Progenitor cell of endocrine pancreas (in vitro differentiated cells): ENCODE data around the gene C2CD4C. TPM values are rescaled to one million over a fixed set of nuclear protein-coding genes. Genes with fewer than 3 reads are reported as not detected.
"Not testable (repeated sequence)": the region's sequence is repeated elsewhere in the genome, so short reads cannot be mapped to it uniquely, and the experiment has no call there.

Experiments used
- DNase-seq: peaks from one replicate; pipeline ENCODE4 v3.0.0; 2021; ENCODE audit warnings: low spot score; ENCODE audit not compliant: unreplicated experiment
- H3K27ac Mint-ChIP-seq: 2 replicates; pipeline ENCODE4 v1.8.0; 2021; ENCODE audit warnings: mild to moderate bottlenecking, moderate library complexity, mixed read lengths
- H3K27me3 Mint-ChIP-seq: 2 replicates; pipeline ENCODE4 v1.8.0; 2021; ENCODE audit warnings: mixed read lengths
- H3K36me3 Mint-ChIP-seq: 2 replicates; pipeline ENCODE4 v1.8.0; 2022; ENCODE audit warnings: mixed read lengths; ENCODE audit not compliant: insufficient read depth
- H3K4me1 Mint-ChIP-seq: 2 replicates; pipeline ENCODE4 v1.8.0; 2021; ENCODE audit warnings: low read depth, mixed read lengths
- H3K4me3 Mint-ChIP-seq: 2 replicates; pipeline ENCODE4 v1.8.0; 2021; ENCODE audit warnings: low read depth, mild to moderate bottlenecking, moderate library complexity, mixed read lengths
- H3K9me3 Mint-ChIP-seq: 2 replicates; pipeline ENCODE4 v1.8.0; 2021; ENCODE audit warnings: low read depth, mixed read lengths
- CTCF ChIP-seq: fragments of 200-600 bp; sonication (generic); IDR thresholded peaks from one replicate; pipeline ENCODE4 v1.5.0; 2021; ENCODE audit warnings: antibody characterized with exemption, mild to moderate bottlenecking; ENCODE audit not compliant: unreplicated experiment
- total RNA-seq: library from RNA; stranded (reverse); gene quantifications from 2 replicates; pipeline ENCODE4 v1.2.1, GENCODE V29; 2021

Gene C2CD4C
- total RNA-seq, 1 donor from 2014 or later: 13.8 TPM

- no peak for TF ChIP-seq CTCF
- no peak overlapping the region for H3K27ac Mint-ChIP-seq
- H3K4me3 Mint-ChIP-seq: no peak overlapping the region
- H3K36me3 Mint-ChIP-seq: peaks cover 42% of the 10 kb centered on the region
- peaks cover 4% of the 10 kb centered on the region for H3K4me1 Mint-ChIP-seq
- H3K27me3 Mint-ChIP-seq: no peaks in the 10 kb centered on the region
- no peaks in the 10 kb centered on the region for H3K9me3 Mint-ChIP-seq
- no peak for DNase-seq
These were observed 46.2 kb upstream of the C2CD4C start for GRCh38 chr19:455031-455705.

GRCh38 chr19:453606-454005 is 44.7 kb upstream of the C2CD4C start:
- H3K27me3 Mint-ChIP-seq: no peaks in the 10 kb centered on the region
- DNase-seq: no peak

GRCh38 chr19:452829-453228 is 43.9 kb upstream of the C2CD4C start:
- Mint-ChIP-seq H3K36me3 (peaks cover 44% of the 10 kb centered on the region), H3K9me3 (no peaks in the 10 kb centered on the region)

More at GRCh38 chr19:453606-454005, 44.7 kb upstream of the C2CD4C start:
- no peaks in the 10 kb centered on the region for H3K9me3 Mint-ChIP-seq
- no peak overlapping the region for H3K27ac Mint-ChIP-seq
- H3K36me3 Mint-ChIP-seq: peaks cover 43% of the 10 kb centered on the region
- no peak for TF ChIP-seq CTCF
- H3K4me1 Mint-ChIP-seq: peaks cover 2% of the 10 kb centered on the region
- no peak overlapping the region for H3K4me3 Mint-ChIP-seq

GRCh38 chr19:450912-451481 is 42.0 kb upstream of the C2CD4C start:
- not testable (repeated sequence) for H3K27ac Mint-ChIP-seq, H3K4me1 Mint-ChIP-seq, H3K4me3 Mint-ChIP-seq, H3K27me3 Mint-ChIP-seq, DNase-seq, H3K9me3 Mint-ChIP-seq
- peaks cover 38% of the 10 kb centered on the region for H3K36me3 Mint-ChIP-seq

More at GRCh38 chr19:452829-453228, 43.9 kb upstream of the C2CD4C start:
- peaks cover 2% of the 10 kb centered on the region for H3K4me1 Mint-ChIP-seq
- H3K27ac Mint-ChIP-seq: no peak overlapping the region
- no peak for DNase-seq
- TF ChIP-seq CTCF: no peak
- no peak overlapping the region for H3K4me3 Mint-ChIP-seq
- no peaks in the 10 kb centered on the region for H3K27me3 Mint-ChIP-seq

GRCh38 chr19:449916-450315 is 41.0 kb upstream of the C2CD4C start:
- H3K36me3 Mint-ChIP-seq: peaks cover 38% of the 10 kb centered on the region
- no peak for TF ChIP-seq CTCF

More at GRCh38 chr19:449916-450315, 41.0 kb upstream of the C2CD4C start:
- no peak overlapping the region for H3K27ac Mint-ChIP-seq
- H3K4me1 Mint-ChIP-seq: no peaks in the 10 kb centered on the region
- H3K9me3 Mint-ChIP-seq: no peaks in the 10 kb centered on the region
- no peaks in the 10 kb centered on the region for H3K27me3 Mint-ChIP-seq
- DNase-seq: no peak
- no peak overlapping the region for H3K4me3 Mint-ChIP-seq
